HPDE6-E6E7 (cell line): Measurements from ENCODE around the gene SIGLEC1.

Experiments used
- DNase-seq: peaks from one replicate; pipeline ENCODE4 v3.0.0; 2011; ENCODE audit warnings: missing footprints; ENCODE audit errors: extremely low spot score

SIGLEC1 gene

GRCh38 chr20:3701061-3701998 is 11.1 kb downstream of the SIGLEC1 start:
- DNase-seq = no peak

DNA sequence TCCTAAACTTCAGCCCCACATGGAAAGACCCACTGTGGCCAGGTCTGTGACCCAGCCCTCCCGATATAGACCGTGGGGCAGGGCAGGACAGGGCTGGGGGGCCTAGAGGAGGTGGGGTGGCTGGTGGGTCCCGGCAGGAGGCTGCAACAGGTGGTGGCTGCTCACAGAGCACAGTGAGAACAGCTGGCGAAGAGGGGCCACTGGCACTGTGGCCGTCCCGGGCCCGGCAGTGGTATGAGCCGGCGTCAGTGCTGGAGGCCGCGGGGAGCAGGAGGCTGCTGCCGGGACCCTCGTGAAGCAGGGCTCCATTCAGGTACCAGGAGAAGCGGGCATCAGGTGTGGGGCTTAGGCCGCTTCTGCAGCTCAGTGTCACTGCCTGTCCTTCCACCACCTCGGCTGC is 13.4 kb downstream of the SIGLEC1 start:
- DNase-seq = no peak

DNA sequence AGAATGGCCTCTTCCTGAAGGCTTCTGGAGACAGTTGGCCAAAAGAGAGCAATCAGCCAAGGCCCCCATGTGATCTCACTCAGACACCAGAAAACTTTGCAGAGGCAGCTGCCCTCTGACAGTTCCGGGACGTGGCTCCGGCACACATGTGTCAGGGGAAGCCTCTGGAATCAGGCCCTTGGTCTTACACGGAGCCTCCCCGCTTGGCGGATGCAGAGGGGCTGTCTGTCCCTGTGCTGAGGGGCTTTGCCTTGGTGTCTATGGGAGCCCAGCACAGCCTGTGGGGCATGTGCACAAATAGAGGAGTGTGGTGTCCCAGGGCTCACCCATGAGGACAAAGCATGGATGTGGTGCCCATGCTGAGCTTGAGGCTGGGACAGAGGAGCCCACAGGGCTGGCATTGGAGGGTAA is 13.8 kb downstream of the SIGLEC1 start:
- no peak for DNase-seq

DNA sequence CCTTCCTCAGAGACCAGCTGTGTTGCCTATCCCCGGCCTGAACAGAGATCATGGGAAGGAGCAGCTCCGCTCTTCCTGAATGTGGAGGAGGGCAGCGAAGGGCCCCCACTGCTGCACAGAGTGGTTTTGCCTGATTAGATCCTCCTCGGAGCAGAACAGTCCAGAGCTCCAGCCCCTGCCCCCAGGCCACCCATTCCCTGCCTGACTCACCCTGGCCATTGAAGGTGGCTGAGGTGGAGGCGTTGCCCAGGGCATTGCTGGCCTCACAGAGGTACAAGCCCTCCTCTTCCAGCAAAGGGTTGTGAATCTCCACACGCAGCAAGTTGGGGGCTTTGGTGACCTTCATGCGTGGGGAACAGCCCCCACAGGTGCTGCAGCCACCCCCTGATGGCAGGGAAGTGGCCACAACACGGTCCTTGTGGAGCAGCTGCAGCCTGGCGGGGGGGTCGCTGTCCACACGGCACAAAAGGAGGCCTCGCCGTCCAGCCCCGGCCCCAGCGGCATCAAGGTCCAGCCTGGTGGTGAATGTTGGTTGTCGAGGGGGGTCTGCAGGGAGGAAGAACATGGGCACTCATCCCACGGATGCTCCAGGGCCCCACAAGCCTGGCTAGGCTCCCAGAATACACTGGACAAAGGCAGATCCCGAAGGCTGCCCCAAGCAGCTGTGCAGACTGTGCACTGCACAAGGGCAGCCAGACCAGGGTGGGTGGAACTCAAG is 14.7 kb downstream of the SIGLEC1 start:
- DNase-seq = no peak

DNA sequence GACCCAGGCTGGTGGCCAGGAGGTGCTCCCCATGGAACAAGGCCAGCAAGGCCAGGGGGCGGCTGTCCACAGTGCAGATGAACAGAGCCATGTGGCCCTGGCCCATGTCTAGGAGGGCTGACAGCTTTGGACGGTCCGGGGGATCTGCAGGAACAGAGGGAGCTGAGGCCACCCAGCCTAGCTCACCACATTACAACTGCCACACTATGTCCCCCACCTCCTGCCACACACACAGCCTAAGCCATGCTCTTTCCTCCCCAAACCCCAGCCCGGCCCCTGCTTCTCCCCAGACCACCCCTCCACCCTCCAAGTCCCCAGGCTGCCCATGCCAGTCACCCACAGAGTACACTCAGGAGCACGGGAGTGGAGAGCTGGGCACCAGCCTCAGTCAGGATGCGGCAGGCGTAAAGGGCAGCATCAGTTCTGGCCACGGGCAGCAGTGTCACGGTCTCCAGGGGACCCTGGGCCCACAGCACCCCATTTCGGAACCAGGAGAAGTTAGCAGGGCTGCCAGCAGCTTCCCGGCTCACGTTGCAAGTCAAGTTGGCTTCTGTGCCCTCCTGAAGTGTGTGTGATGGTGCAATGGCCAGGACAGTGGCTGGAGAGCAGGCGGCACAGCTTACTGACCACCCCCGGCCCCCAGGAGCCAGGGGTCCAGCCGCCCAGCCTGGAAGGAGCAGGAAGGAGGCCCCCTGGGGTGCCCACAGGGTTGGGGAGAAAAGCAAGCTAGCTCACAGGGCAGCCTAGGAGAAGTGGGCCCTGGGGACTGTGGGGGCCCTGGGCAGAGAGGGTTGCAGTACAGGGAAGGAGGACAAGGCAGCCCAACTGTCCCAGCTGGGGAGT is 15.4 kb downstream of the SIGLEC1 start:
- DNase-seq = no peak

- DNase-seq = no peak
These were observed 16.2 kb downstream of the SIGLEC1 start for GRCh38 chr20:3696200-3696599.

DNA sequence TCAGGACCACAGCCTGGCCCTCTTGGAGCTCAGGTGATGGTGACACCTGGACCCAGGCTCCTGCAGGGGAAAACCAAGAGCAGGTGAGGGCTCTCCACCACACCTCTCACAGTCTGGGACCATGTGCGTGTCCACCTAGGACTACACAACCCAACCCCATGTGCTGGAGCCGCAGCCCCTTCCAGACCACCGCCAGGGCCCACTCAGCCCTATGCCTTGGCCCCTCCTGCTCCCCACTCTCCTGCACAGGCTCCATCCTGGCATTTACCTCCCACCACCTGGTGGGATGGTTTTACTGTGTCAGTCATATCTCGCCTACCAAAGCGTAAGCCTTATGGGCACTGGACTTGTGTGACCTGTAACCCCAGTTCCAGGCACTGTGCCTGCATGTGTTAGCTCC is 17.5 kb downstream of the SIGLEC1 start:
- DNase-seq = no peak

DNA sequence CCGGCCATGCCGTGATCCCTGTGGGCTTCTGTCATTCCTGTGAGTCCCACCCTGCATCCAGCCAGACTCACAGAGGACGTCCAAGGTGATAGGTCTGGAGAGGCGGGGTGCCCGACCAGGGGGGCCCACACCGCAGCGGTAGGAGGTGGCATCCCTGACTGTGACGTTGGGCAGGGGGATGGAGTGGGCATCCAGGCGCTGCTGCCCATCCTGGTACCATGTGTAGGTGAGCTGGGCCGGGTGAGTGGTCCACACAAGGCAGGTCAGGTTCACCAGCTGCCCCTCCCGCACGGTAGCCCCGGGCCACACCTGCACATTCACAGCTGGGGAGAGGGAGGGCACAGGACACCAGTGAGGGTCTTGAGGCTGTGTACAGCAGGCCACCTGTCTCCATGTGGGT is 19.0 kb downstream of the SIGLEC1 start:
- no peak for DNase-seq

- no peak for DNase-seq
These were observed 19.6 kb downstream of the SIGLEC1 start for GRCh38 chr20:3692706-3693294.

DNA sequence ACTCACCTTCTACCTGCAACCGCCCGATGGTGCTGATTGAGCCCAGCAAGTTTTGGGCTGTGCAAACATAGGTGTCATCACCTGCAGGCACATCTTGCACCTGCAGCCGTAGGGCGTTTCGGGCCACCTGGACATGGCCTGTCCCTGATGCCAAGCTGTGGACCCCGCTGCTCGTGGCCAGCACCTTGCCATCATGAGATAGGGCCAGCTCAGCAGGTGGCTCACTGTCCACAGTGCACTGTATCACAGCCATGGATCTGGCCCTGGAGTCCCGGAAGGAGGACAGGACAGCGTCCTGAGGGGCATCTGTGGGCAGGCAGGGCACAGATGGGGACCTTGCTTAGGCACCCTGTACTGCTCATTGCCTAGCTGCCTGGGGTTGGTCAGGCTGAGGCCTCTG is 20.5 kb downstream of the SIGLEC1 start:
- DNase-seq = no peak

DNA sequence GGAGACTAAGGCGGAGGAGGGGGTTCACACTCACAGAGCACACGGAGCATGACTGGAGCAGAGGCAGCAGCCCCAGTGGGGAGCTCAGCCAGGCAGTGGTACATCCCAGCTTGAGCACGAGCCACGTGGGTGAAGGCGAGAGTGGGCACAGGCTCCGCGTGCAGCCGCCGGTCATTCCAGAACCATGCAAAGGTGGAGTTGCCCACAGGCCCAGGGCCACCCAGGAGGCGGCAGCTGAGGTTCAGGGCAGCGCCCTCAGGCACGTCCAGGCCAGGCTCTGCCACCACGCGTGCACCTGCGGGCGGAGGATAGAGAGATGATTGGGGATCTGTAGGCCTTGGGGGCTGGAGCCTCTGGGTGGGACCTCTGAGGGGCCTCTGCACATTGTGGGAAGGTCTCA is 21.1 kb downstream of the SIGLEC1 start:
- no peak for DNase-seq

DNA sequence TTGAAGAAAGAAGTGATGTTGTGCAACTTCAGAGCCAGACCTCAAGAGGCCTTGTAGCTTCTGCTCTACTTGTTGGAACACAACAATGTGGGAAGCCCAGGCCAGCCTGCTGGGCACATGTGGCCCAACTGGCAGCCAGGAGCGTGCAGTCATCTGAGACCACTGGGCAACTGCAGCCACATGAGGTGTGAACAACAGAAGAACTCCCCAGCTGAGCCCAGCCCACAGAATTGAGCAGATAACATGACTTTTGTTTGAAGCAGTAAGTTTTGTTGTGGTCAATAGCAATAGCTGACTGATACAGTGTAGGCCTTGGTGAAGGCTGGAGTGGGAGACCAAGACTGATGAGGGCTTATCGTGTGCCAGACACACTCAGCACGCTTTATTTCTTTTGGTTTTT is 22.0 kb downstream of the SIGLEC1 start:
- no peak for DNase-seq

- no peak for DNase-seq
These were observed 22.4 kb downstream of the SIGLEC1 start for GRCh38 chr20:3689978-3690377.

- DNase-seq = peak; percentile 50
These were observed 24.7 kb downstream of the SIGLEC1 start for GRCh38 chr20:3687655-3688054.

DNA sequence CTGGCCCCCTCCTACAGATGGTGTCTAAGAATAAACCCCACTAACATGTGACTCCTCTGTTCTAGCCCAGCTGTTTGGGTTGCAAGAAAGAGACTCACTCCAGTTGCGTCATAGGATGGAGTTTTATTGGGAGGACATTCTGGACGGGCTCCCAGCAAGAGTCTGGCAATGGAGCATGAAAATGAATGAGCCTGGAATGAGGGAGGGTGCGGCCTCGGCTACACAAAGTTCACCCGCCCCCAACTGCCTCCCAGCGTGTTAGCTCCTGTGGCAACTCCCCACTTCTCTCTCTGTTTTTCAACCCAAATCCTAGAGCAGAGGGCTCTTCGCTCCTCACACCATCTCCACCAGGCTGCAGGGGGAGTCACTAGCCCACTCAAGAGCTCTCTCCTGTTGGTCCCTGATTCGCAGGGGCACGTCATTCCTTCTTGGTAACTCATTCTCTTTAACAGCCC is 25.5 kb downstream of the SIGLEC1 start:
- no peak for DNase-seq

DNA sequence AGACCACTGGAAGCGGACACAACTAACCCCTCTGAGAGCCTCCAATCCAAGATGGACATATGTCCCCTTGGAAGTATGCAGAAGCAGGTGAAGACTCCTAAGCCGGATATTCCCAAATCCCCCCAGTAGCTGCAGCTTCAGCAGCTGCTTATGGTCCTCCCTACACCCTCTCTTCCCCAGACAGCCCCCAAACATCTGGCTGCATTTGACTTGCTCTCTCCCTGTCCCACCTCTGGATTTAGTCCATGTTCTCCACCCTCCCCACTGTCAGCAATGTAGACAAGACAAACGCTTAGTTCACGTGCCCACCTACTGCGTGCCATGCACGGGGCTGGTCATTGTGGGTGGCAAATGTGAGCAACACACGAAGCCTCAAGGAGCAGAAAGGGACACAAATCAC is 26.0 kb downstream of the SIGLEC1 start:
- no peak for DNase-seq

- no peak for DNase-seq
These were observed 27.1 kb downstream of the SIGLEC1 start for GRCh38 chr20:3685341-3685740.

DNA sequence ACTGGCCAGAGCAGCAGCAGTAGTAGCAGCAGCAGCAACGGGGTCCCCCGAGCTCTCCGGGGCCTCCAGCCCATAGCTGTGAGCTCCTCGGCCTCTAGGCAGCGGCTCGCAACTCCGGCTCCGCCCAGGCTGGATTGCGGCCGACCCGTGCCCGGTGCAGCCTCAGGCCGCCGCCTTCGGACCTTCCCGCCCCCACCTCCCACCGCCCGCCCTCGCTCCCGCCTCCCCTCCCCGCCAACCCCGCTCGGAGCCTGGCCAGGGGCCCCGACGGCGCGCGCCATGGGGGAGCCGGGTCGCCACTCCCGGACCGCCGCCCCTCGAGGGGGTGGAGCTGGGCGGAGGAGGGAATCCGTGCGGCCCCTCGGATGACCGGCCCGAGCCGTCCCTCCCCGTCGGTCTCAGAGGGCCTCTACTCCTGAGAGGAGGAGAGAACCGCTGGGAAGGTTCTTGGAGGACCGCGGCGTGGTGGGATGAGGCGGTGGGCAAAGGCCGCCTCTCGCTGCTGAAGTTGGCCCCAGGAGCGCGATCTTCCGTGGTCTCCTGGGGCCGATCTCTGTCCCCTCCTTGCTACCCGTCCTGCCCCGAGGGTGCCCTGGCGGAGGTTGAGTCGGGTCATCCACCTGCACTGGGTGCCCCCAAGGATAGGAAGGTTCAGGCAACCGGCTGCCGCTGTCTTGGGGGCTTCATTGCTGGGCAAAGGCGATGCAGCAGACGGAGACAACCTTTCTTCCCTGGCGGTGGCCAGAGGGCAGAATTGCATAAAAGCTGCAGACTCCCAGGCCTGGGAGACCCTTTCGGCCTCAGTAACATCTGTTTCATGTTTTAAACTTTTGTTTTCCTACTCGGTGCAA is 30.2 kb downstream of the SIGLEC1 start, which contains the start of gene ADAM33:
TSS of gene ADAM33 (minus strand) at position 80 of the 851 bp plus-strand sequence. CDS start at position 74, 6 bp downstream.
- DNase-seq = no peak

- no peak for DNase-seq
These were observed 31.0 kb downstream of the SIGLEC1 start for GRCh38 chr20:3681352-3681930.

GRCh38 chr20:3680701-3681351 is 31.6 kb downstream of the SIGLEC1 start:
- DNase-seq = no peak
